GM12864 (cell line): ENCODE results near the gene NR0B2.

Experiments used
- DNase-seq: peaks from one replicate; pipeline ENCODE4 v3.0.0-alpha.2; 2011; ENCODE audit warnings: low read depth
- H3K4me3 ChIP-seq: 2 replicates; pipeline ENCODE4 v1.5.1; 2011; ENCODE audit warnings: mild to moderate bottlenecking, low read depth, low read length, control low read depth
- CTCF ChIP-seq: IDR thresholded peaks from 2 replicates; pipeline ENCODE4 v1.5.1; 2011; ENCODE audit warnings: low read depth, mild to moderate bottlenecking, moderate library complexity, low read length, control low read depth, inconsistent platforms; ENCODE audit errors: missing control alignments

NR0B2 gene

GRCh38 chr1:26913754-26914619, at the start of gene NR0B2:
NR0B2 (minus strand) TSS chr1:26913975; CDS start chr1:26913940, 35 bp downstream.
- TF ChIP-seq CTCF: no peak
- no peak within 1 kb of the TSS for H3K4me3 ChIP-seq
- DNase-seq: no peak

GRCh38 chr1:26961826-26962225, 48.1 kb upstream of the NR0B2 start:
- no peak for DNase-seq
- no peak overlapping the region for H3K4me3 ChIP-seq
- TF ChIP-seq CTCF: no peak

GRCh38 chr1:26960625-26960966, 46.8 kb upstream of the NR0B2 start:
- no peak for DNase-seq
- TF ChIP-seq CTCF: no peak
- no peak overlapping the region for H3K4me3 ChIP-seq

GRCh38 chr1:26959722-26960624, 46.2 kb upstream of the NR0B2 start, which contains the start of gene KDF1:
KDF1 (minus strand) TSS chr1:26960468; CDS start chr1:26952380, 8,088 bp downstream.
- DNase-seq: no peak
- peak within 1 kb of the TSS; percentile 52 for H3K4me3 ChIP-seq
- TF ChIP-seq CTCF: peak; percentile 27

GRCh38 chr1:26959270-26959669, 45.5 kb upstream of the NR0B2 start:
- TF ChIP-seq CTCF: no peak

GRCh38 chr1:26957306-26957705, 43.5 kb upstream of the NR0B2 start:
- no peak overlapping the region for H3K4me3 ChIP-seq
- DNase-seq: no peak
- no peak for TF ChIP-seq CTCF

More at GRCh38 chr1:26959270-26959669, 45.5 kb upstream of the NR0B2 start:
- DNase-seq: no peak
- H3K4me3 ChIP-seq: peak overlapping the region; percentile 52; the same call in 1 of the 2 replicates
